ENCODE data around the gene LAMA4.

LAMA4 gene

GRCh38 chr6:112184951-112185350, 69.4 kb downstream of the LAMA4 start:
- DNase-seq (ENCODE audit: low read depth in 2 of 2) = no peak

DNA sequence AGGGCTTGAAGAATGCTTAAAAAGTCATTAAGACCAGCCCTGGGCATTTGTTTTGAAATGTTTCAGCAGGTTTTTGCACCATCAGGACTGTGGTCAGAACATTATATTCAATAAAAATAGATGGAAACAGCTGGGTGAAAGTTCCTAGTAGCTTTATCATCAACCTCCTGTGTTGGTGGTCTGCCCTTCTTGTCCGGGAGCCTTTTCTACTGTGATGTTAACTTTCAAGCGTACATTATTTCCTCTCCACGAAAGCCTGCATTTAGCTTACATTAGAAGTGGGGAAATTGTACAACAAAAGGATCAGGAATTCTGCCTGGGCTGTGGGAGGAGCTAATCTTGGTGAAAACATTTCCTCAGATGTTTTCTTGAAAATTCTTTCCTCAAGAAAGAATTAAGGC, 71.1 kb downstream of the LAMA4 start:
- DNase-seq (ENCODE audit: low read depth in 2 of 2) = no peak

DNA sequence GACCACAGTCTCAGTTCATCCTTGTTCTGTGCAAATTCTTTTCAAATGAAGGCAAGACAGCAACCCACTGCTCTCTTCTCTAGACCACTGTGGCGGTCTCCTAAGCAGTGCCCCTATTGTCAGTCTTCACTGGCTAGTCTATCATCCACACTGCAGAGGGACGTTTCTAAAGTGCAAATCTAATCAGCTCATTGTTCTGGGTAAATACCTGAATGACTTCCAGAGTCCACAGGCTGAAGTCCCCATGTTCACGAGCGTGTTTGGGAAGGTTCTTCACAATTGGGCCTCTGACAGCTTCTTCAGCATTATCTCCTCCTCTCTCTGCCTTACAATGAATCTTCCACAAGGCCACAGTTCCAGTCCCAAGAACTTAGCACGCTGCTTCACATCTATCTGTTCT, 73.2 kb downstream of the LAMA4 start:
- no peak for DNase-seq (ENCODE audit: low read depth in 2 of 2)

- DNase-seq (ENCODE audit: low read depth in 2 of 2) = no peak
These were observed 74.1 kb downstream of the LAMA4 start for GRCh38 chr6:112180095-112180820.

DNA sequence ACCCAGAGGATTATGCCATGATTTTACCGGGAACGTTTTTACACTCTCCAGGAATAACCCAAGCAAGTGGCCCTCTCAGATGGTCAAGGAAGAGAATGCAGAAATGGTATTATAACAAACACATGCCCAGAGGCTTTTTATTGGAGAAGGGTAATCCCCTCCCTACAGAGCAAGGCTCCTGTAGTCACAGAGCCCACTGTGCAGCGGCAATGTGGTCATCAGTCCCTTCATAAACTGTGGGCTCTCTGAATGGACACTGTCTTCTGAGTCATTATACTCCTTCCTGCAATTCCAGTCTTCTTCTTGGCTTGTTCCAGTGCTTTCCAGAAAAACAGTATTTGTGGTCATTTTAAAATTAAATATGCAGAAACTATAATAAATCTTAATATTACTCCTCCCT, 74.7 kb downstream of the LAMA4 start:
- no peak for DNase-seq (ENCODE audit: low read depth in 2 of 2)

- no peak for DNase-seq (ENCODE audit: low read depth in 2 of 2)
These were observed 75.5 kb downstream of the LAMA4 start for GRCh38 chr6:112178846-112179245.

GRCh38 chr6:112177092-112177491, 77.3 kb downstream of the LAMA4 start:
- no peak for DNase-seq (ENCODE audit: low read depth in 2 of 2)

DNA sequence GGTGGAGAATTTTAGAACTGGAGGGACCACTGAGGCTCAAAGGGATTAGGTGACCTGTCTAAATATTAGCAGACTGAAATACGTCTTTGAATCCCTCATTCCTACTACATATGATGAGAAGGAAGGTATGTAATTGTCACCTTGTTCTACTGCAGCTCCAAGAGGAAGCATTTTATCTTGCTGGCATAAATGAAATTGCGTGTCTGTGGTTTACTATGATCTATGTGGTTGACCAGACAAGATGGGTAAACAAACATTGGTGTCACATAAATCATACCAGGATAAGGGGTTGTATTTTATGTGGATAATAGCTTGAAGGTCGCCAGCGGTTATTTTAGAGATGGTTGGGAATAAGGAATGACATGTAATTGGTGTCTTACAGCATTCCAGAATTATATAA, 78.2 kb downstream of the LAMA4 start:
- DNase-seq (ENCODE audit: low read depth in 2 of 2) = no peak

GRCh38 chr6:112173221-112173804, 81.1 kb downstream of the LAMA4 start:
- DNase-seq (ENCODE audit: low read depth in 2 of 2) = no peak

DNA sequence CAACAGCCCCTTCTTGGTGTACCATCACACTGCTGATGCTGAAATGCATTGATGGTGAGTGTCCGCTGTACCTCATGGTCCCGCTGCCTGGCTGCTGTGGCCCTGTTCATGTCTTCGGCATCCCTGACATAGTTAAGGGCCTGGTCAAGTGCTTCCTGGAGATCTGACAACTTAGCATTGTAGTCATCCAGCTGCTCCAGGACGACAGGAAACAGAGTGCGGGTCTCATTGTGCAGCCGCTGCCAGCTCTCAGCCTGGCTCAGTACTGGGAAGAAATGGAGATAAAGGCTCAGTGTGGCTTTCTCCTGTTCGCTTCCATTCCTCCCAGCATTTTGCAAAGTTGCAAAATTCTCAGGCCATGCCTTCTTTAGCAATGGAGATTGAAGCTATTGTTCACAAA, 81.8 kb downstream of the LAMA4 start:
- no peak for DNase-seq (ENCODE audit: low read depth in 2 of 2)

DNA sequence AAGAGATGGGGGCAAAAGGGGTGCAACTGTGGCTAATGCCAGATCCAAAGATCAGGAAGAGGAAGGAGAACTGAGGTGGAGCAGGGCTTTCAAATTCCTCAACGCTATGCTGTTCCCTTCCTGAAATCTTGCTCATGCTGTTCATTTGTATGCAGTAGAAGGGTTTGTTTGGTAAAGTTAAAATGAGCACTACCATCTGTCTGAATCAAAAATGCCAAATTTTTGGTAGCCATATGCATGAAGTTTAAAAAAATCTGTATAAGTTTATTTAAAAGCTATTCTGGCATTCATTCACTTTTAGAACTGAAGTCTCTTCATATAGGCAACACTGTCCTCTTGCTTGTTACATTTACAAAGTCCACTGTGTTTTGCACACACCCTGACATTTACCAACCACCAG, 84.8 kb downstream of the LAMA4 start:
- DNase-seq (ENCODE audit: low read depth in 2 of 2) = no peak

DNA sequence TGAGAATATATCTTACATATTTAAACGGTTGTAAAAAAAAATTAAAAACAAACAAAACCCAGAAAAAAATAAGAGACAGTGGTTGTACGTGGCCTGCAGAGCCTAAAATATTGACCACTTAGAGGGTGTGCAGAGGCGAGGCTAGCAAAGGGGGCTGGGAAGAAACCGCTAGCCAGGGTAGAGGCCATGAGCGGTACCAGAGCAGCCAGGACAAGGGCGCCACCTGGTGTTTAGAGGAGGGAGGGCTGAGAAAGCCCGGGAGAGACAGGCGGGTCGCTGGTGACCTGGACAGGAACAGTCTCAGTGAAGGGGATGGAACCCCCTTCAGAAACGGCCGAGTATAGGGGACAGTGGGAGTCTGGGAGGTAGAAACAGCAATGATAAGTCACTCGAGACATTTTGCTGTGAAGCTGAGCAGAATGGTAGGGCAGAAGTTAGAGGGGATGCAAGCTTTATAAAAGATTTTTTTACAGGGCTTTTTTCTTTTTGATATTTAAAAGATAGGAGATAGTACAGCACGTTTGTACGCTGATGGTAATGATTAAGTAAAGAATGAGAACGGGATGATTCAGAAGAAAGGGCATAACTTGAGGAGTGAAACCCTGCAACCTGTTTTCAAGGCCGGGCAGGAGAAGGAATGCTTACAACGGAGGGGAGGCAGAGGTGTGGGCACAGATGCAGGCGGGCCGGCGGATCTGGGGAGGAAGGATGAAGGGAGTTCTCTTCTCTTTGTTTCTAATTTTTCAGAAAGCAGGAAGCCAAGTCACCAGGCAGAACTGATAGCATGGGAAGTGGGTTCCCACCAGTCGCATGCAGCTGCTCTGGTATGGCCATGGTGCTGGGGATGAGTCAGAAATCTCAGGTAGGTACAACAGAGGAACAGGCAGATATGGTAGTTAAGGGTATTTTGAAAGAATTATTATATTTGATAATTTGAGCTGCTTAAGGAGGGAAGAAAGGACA, 90.8 kb downstream of the LAMA4 start:
- DNase-seq (ENCODE audit: low read depth in 2 of 2) = peak; percentile 44 to 50

- DNase-seq (ENCODE audit: low read depth in 2 of 2) = no peak
These were observed 93.6 kb downstream of the LAMA4 start for GRCh38 chr6:112160745-112161144.

DNA sequence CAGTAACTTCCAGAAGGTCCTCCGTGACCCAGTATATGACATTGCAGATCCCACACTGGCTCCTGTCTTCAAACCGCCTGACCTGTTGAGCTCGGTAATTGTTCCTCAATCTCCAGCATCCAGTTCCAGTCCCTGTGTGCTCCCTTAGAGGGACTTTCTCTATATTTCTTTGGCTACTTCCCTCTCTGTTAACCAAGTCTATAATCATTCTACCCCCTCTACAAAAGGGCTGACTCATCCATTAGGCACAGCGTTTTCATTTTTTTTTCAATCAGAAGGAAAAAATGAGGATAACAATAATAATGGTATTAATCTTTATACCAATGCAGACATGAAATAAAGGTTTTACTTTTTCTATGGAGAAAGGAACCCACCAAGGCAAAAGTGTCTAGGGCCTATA, 97.7 kb downstream of the LAMA4 start:
- DNase-seq (ENCODE audit: low read depth in 2 of 2) = no peak

- DNase-seq (ENCODE audit: low read depth in 2 of 2) = no peak
These were observed 98.5 kb downstream of the LAMA4 start for GRCh38 chr6:112155886-112156285.

- no peak for DNase-seq (ENCODE audit: low read depth in 2 of 2)
These were observed 99.7 kb downstream of the LAMA4 start for GRCh38 chr6:112154711-112155110.

- no peak for DNase-seq (ENCODE audit: low read depth in 2 of 2)
These were observed 100.3 kb downstream of the LAMA4 start for GRCh38 chr6:112153926-112154607.

- DNase-seq (ENCODE audit: low read depth in 2 of 2) = no peak
These were observed 104.0 kb downstream of the LAMA4 start for GRCh38 chr6:112150363-112150762.

DNA sequence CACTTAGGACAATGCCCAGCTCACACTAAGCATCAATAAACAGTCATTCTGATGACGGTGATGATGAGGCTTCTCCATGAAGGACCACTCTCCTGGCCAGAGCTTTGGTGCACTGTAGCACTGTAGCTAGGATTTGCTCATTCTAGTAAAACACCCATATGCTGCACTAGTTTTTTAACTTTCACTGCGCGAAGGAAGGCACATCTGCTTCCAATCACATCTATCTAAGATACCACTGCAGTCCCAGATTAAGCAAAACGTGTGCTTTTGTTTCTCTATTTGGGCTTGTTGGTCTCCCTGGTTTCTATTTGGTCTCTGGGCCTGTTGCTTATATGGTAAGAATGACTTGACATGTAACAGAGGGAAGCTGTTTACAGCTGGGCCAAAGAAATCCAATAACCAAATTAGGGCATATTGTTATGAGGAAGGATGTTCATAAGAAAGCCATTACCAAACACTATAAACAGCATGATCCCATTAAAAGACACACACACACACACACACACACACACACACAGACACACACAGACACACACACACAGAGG, 104.6 kb downstream of the LAMA4 start:
- DNase-seq (ENCODE audit: low read depth in 2 of 2) = no peak

- no peak for DNase-seq (ENCODE audit: low read depth in 2 of 2)
These were observed 105.1 kb downstream of the LAMA4 start for GRCh38 chr6:112149236-112149635.

GRCh38 chr6:112148103-112148502, 106.3 kb downstream of the LAMA4 start:
- DNase-seq (ENCODE audit: low read depth in 2 of 2) = no peak

- no peak for DNase-seq (ENCODE audit: low read depth in 2 of 2)
These were observed 109.2 kb downstream of the LAMA4 start for GRCh38 chr6:112145080-112145573.
